Measurements from ENCODE around the gene CSTB.

The CSTB gene

DNA sequence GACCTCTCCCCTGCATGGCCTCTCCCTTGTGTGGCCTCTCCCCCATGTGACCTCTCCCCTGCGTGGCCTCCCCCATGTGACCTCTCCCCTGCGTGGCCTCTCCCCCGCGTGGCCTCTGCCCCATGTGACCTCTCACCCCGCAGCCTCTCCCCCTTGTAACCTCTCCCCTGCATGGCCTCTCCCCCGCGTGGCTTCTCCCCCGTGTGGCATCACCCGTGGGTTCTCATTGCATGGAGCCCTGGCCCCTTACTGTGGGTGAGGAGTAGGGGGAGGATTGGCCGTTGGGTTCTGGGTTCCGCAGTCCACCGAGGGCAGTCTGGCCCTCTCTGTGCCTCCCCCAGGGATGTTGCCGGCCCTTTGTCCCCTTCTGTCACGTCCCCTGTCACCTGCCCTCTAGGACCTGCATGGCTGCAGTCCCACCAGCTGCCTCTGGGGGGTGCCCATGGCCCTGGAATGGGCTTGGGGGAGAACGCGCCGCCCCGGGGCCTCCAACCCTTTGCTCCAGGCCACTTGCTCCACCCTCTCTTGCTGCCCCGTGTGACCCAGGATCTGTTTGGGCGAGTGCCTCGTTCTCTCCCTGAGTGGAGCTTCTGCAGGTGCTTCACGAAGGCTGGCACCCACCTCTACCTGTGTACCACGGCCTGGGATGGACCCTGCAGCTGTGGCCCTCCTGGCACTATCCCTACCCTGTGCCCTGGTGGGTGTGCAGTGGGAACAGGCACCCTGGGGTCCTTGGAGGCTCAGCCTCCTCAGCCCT, 34.6 kb upstream of the CSTB start:
- DNase-seq: no peak

GRCh38 chr21:43809853-43810504, 33.9 kb upstream of the CSTB start:
- no peak for DNase-seq

GRCh38 chr21:43809346-43809799, 33.3 kb upstream of the CSTB start:
- no peak for DNase-seq

DNA sequence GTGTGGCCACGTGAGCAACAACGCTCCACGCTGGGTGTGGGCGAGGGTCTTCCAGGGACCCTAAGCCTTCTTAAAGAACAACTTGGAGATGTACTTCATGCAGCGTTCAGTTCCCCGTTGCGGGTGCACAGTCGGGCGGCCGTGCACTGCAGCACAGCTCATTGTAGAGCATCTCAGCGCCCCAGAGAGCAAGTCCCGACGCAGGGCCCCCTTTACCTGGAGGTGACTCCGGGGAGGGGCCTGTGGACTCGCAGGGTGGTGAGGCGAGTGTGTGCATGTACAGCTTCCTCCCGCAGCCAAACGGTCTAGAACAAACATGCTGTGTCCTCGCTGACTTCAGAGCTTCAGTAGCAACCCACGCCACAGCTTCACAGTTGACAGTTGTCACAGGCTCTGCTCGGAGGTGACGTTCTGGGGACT, 32.7 kb upstream of the CSTB start:
- DNase-seq: no peak

DNA sequence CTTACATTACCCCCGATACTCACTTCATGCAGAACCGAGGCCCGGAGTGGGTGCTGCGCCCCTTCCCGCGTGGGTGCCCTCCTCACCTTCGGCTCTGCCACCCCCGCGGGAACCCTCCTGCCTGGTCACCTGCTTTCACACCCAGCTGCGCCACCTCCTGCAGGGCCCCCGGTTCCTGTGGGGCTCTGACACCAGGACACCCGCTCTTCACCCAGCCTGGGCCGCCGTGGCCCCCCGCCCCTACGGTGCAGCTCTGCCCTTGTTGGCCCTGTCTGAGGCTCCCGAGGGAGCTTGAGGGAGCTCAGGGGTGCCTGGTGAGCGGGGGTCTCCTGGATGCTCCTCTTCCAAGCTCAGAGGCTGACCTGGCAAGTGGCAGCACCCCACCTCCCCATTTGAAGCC, 32.3 kb upstream of the CSTB start:
- no peak for DNase-seq

DNA sequence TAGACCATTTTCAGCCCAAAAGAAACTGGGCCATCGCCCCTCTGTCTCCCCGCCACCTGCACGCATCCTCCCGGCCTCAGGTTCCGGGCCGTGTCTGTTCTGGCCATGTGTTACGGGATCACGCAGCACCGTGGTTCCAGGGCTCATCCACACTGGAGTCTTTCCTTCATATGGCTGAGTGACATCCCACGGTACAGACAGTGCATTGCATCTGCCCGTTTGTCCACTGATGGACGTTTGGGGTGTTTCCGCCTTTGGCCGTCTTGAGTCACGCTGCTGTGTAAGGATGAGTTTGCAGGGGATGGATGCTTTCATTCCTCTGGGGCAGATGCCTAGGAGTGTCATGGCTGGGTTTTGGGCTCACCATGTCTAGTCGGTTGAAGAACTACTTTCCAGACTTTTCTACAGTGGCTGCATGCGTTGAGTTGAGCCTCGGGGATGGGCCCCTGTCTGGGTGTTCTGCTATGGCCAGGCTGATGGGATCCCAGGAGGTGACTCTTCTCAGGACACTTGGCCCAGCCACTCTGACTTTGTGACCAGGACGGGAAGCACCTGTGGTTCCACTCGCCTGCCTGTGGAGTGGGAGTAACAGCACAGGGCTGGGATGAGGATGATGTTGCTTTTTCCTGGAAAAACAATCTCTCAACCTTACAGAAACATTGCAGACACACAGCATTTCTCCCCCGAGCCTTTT, 30.1 kb upstream of the CSTB start:
- no peak for DNase-seq

GRCh38 chr21:43805275-43805800, 29.2 kb upstream of the CSTB start:
- DNase-seq: no peak

GRCh38 chr21:43803558-43804300, 27.6 kb upstream of the CSTB start:
- no peak for DNase-seq

DNA sequence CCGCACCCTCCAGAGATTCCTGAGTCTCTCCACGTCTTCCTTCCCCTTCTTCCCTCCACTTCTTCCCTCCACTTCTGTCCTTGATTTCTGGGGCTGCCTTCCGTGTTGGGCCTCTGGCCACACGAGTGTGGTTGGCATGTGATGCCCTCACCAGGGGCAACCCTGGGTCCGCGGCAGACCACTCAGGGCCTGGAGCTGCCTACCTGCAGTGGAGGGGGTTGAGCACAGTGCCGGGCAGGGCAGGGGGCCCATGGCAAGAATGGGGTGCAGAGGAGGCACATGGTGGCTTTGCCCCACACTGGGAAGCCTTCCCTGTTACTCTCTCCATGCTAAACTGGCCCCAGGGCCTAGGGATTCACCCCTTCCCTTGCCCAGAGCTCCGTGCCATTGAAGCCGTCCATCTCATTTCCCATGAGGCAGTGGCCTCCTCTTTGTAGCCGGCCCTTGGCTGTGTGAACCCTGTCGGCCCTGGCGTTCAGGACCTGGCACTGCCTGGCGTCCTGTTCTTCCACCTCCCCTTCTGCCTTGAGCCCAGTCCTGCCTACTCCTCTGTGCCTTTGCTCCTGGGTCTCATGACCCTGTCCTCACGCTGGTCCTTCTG, 26.7 kb upstream of the CSTB start:
- DNase-seq: no peak

GRCh38 chr21:43801006-43801783, 25.1 kb upstream of the CSTB start:
- no peak for DNase-seq

DNA sequence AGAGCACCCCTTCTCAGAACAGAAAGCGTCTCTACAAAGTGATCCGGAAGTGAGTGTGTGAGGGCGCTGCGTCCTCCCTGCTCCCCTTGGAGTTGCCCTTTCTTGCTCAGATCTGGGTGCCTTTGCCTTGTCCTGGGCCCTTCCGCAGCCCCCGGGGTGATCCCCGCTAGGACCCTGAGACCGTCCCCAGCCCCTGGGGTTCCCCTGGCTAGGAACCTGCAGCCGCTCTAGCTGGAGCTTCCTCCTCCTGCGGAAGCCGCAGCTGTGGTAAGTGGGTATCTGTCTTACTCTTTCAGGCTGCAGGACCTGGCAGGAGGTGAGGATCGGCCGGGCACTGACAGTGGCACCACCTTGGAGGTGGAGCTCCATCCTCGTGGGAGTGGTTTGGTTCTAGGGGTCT, 24.5 kb upstream of the CSTB start:
- no peak for DNase-seq

- no peak for DNase-seq
These were observed 24.0 kb upstream of the CSTB start for GRCh38 chr21:43800124-43800523.

- DNase-seq: no peak
These were observed 23.3 kb upstream of the CSTB start for GRCh38 chr21:43799301-43799840.

DNA sequence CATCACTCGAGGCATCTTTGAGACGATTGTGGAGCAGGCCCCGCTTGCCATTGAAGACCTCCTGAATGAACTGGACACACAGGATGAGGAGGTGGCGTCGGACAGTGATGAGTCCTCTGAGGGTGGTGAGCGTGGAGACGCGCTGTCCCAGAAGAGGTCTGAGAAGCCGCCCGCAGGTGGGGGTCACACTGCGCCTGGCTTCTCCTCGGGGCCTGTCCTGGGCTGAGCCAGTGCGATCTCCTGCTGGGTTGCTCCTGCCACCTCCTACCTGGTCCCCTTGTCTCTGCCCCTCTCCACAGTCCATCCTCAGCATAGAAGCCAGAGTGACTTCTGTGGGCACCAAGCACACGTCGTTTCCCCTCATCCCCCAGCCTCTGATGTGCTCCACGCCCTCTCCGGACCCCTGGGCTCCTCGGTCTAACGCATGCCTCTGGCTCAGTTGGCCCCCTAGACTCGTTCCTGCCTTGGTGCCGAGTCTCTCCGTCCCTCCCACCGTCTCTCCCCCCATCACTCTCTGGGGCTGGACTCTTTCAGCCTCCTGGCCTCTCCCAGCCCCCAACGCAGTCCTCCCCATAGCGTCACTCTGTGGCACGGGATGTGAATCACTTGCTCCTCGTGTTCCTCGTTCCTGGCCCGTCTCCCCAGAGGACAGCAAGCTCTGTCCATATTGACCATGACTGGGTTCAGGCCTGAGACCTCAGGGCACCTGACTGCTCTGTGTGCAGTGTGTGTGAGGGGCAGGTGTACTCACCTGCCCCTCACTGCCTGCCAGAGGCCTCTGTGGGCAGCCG, 22.0 kb upstream of the CSTB start:
- DNase-seq: no peak

- DNase-seq: no peak
These were observed 21.3 kb upstream of the CSTB start for GRCh38 chr21:43797415-43797814.

DNA sequence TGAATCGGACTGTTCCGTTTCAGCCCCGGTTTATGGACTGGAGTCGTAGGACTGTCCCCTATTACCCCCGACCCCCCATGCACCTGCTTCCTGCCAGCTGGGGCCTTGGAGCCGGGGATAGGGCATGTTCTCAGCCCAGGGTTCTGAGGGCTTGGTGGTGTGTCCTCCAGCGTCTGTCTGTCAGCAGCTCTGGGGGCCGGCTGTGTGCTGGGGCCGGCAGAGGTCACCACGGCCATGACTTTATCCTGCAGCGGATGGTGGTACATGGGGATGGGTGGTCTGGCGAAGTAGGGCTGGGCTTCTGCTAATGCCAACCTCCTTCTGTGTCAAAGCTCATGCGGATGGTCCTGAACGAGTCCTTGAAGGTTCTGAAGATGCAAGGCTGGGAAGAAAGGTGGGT, 18.7 kb upstream of the CSTB start:
- DNase-seq: no peak

DNA sequence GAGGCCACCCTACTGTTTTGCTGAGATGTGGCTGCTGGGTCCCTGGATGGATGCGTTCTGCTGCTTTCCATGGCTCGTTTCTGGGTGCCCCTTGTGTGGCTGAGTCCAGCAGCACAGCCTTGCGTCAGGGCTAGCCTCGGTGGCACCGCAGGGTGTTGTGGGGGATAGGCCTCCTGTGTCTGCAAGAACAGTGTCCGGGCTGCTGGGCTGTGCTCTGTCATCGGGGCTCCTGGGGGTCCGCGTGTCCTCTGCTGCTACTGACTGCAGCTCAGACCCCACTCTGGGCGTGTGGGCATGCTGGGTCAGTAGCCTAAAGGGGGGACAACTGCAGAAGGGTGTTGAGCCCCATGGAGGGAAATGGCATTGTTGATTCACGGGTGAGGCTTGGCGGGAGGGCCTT, 18.2 kb upstream of the CSTB start:
- DNase-seq: no peak

DNA sequence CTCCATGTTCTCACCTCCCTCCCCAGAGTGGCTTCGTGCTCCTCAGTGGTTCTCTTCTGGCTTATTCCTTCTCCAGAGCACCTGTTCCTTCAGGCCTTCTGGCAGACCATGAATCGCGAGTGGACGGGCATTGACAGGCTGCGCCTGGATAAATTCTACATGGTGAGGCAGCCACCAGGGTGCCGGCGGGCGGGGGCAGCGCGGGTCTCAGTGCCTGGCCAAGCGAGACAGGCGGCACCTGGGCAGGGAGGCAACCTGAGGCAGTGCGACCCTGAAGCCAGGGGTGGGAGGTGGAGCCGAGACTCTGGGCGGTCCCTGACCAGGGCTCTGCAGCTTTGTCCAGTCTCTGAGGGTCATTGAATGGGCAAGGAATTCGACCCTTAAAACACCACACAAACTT, 17.1 kb upstream of the CSTB start:
- DNase-seq: no peak

- DNase-seq: no peak
These were observed 16.3 kb upstream of the CSTB start for GRCh38 chr21:43792406-43792805.

- DNase-seq: no peak
These were observed 14.0 kb upstream of the CSTB start for GRCh38 chr21:43790010-43790524.
